Right atrium auricular region (tissue), 2 donors: Measurements from ENCODE around the gene ADCYAP1. TPM values are rescaled to one million over a fixed set of nuclear protein-coding genes. Genes with fewer than 3 reads are reported as not detected.

Experiments used
- DNase-seq: peaks from one replicate; pipeline ENCODE4 v3.0.0-alpha.2; 2019; ENCODE audit warnings: low spot score
- H3K27ac ChIP-seq, 2 donors: fragments of 200-600 bp; sonication (generic); 1 replicate in 1 of 2; 2 replicates in 1 of 2; pipeline ENCODE4 v1.5.1; 2016 to 2019
- H3K27me3 ChIP-seq, 2 donors: fragments of 200-600 bp; sonication (generic); one replicate each; pipeline versions ENCODE4 v1.5.1 to v1.6.0; 2017 to 2019
- H3K36me3 ChIP-seq: fragments of 200-600 bp; sonication (generic); one replicate; pipeline ENCODE4 v1.5.1; 2016
- H3K4me1 ChIP-seq, 2 donors: fragments of 200-600 bp; sonication (generic); one replicate each; pipeline versions ENCODE4 v1.5.1 to v1.6.0; 2017 to 2019
- H3K4me3 ChIP-seq, 2 donors: fragments of 200-600 bp; sonication (generic); 1 replicate in 1 of 2; 2 replicates in 1 of 2; pipeline ENCODE4 v1.5.1; 2017 to 2019; ENCODE audit warnings: mild to moderate bottlenecking in 1 of 2, moderate library complexity in 1 of 2
- H3K9me3 ChIP-seq, 2 donors: fragments of 200-600 bp; sonication (generic); one replicate each; pipeline ENCODE4 v1.5.1; 2019
- total RNA-seq, 2 donors: library from RNA; depleted of rRNA; stranded (reverse); fragments of >200 nt; gene quantifications; one replicate each; pipeline ENCODE4 v1.1.0, GENCODE V29; 2016
- TF ChIP-seq, protein P1 (sequence below), 2 donors: fragments of 200-600 bp; sonication (generic); IDR thresholded peaks; one replicate each; pipeline ENCODE4 v1.5.1; 2019; ENCODE audit warnings: antibody characterized with exemption in 2 of 2

ADCYAP1 gene
- total RNA-seq, 2 donors from 2014 or later: 0.41 to 2.6 TPM

DNA sequence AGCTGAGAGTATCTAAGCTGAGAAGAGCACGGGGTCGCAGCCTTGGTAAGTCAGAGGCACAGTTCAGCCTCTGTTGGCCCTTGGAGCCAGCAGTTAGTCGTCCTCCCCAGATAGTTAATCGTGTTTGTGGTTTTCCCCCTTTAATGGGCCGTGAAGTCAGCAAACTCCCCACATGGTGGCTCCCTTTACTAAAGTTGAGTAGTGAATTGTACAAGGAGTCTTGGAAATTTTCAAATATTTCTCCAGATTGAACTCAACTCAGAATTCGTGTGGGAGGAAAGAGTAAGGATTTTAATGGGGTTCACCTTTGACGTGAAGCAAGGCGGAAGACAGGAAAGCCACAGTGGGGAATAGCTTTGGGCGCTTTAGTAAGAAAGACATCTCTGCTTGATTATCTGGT, 2.4 kb upstream of the ADCYAP1 start:
- TF ChIP-seq, protein P1, sequence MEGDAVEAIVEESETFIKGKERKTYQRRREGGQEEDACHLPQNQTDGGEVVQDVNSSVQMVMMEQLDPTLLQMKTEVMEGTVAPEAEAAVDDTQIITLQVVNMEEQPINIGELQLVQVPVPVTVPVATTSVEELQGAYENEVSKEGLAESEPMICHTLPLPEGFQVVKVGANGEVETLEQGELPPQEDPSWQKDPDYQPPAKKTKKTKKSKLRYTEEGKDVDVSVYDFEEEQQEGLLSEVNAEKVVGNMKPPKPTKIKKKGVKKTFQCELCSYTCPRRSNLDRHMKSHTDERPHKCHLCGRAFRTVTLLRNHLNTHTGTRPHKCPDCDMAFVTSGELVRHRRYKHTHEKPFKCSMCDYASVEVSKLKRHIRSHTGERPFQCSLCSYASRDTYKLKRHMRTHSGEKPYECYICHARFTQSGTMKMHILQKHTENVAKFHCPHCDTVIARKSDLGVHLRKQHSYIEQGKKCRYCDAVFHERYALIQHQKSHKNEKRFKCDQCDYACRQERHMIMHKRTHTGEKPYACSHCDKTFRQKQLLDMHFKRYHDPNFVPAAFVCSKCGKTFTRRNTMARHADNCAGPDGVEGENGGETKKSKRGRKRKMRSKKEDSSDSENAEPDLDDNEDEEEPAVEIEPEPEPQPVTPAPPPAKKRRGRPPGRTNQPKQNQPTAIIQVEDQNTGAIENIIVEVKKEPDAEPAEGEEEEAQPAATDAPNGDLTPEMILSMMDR (IDR thresholded peaks at IDR 0.05): peak in 1 of 2 donors; percentile 21
- H3K4me3 ChIP-seq: no peak overlapping the region
- no peak overlapping the region for H3K27ac ChIP-seq
- no peaks in the 10 kb centered on the region for H3K9me3 ChIP-seq
- H3K36me3 ChIP-seq: no peaks in the 10 kb centered on the region
- no peak for DNase-seq
- H3K4me1 ChIP-seq: peaks cover 0 to 28% of the 10 kb centered on the region in 2 donors
- peaks cover 19 to 23% of the 10 kb centered on the region in 2 donors for H3K27me3 ChIP-seq

DNA sequence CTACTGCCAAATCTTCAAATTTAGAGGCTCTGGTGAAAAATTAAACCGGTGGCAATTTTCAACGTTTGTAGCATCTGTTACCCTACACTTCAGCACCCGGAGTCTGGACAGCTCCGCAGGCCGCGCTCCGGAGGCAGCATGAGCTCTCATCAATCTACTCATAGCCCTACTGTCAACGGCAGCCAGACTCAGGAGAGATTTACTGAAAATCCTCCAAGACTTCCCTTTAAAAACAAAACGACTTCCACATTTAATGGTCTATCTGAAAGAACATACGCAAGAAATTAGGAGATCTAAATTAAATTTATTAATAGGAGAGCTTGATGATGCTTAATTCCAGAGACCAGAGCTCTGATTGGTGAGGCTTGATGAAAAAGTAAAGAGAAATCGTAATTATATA, 970 bp upstream of the ADCYAP1 start:
- Histone ChIP-seq H3K4me1 (peaks cover 0 to 43% of the 10 kb centered on the region in 2 donors), H3K4me3 (no peak overlapping the region), H3K9me3 (no peaks in the 10 kb centered on the region), H3K27me3 (peaks cover 19 to 37% of the 10 kb centered on the region in 2 donors), H3K27ac (no peak overlapping the region), H3K36me3 (no peaks in the 10 kb centered on the region)
- TF ChIP-seq, protein P1 (IDR thresholded peaks at IDR 0.05): no peak
- DNase-seq: no peak

DNA sequence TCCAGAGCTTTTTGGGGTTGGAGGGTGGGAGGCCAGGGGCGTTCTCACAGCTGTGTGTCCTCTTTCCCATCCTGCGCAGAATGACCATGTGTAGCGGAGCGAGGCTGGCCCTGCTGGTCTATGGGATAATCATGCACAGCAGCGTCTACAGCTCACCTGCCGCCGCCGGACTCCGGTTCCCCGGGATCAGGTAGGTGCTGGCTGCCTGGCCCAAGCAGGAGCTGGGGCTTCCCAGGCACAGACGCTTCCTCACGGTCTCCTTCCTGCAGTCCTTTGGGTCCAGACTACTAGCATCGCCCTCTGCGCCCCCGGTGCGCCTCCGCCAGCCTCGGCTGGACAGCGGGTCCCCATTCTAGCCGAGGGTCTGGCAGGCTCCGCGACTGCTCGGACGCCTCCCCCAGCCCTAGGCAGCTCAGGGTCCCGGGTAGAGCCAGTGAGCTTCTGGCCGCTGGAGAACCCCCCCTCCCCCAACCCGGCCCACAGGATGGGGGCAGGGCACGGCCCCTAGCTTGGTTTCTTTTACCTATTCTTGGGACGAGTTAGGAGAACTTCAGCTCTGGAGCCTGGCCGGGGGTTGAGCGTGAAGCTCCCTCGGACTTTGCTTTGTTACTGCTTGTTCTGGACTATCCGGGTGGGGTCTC, 756 bp downstream of the ADCYAP1 start:
- no peak overlapping the region for H3K4me3 ChIP-seq
- DNase-seq: no peak
- peaks cover 0 to 51% of the 10 kb centered on the region in 2 donors for H3K4me1 ChIP-seq
- H3K27me3 ChIP-seq: peaks cover 25 to 44% of the 10 kb centered on the region in 2 donors
- TF ChIP-seq, protein P1 (IDR thresholded peaks at IDR 0.05): no peak
- H3K27ac ChIP-seq: no peak overlapping the region
- H3K9me3 ChIP-seq: no peaks in the 10 kb centered on the region
- H3K36me3 ChIP-seq: no peaks in the 10 kb centered on the region

DNA sequence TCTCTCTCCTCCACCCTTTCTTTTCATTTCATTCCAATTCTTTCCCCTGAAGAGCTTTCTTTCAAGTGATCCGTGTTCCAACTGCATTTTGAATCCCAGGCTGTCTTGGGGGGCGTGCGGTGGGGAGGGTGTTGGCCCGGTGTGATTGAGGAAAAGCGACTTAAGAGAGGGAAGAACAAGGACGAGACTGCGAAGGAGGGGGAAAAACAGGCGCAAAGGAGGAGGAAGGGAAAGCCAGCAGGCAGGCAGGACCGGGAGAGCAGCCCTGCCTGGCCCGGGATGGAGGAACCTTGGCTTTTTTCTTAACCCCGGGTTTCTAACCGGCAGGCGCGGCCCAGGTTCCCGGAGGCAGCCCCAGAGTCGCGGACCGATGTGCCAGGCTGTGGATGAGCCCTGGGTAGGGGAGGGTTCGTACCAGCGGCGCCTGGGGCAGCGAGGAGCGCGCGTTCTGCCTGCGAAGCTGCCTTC, 1.3 kb downstream of the ADCYAP1 start:
- no peaks in the 10 kb centered on the region for H3K36me3 ChIP-seq
- H3K4me3 ChIP-seq: no peak overlapping the region
- peaks cover 0 to 51% of the 10 kb centered on the region in 2 donors for H3K4me1 ChIP-seq
- peaks cover 25 to 44% of the 10 kb centered on the region in 2 donors for H3K27me3 ChIP-seq
- DNase-seq: no peak
- TF ChIP-seq, protein P1 (IDR thresholded peaks at IDR 0.05): no peak
- H3K27ac ChIP-seq: no peak overlapping the region
- no peaks in the 10 kb centered on the region for H3K9me3 ChIP-seq

DNA sequence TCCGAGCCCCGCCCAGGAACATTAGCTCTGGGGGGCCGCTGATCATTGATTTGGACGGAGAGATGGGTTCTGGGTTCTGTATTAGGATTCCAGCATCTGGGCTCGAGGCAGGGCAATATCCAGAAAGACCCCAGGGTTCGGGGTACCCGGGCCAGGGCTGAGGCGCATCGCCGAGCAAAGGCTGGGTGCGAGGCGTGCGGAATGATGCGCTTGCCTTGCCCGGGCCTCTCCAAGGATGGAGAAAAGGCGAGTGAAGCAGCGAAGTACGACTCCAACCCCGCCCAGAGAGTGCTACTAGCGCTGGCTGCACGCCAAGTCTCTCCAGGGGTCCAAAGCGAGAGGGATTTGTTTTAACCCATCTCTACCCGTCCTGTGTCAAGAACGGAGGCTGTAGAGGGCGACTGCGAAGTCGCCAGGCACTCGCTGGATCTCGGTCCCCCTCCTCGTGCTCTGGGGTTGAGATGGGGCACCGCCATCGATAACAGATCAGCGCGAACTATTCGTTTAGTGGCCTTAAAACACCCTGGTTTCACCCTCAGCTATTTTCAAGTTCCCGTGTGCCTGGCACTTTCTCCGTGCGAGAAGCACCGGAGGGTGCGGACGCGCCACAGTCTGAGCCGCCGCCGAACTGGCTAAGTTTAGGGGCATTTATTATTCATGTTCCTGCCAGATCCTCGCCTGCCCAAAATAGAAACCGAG, 1.9 kb downstream of the ADCYAP1 start:
- Histone ChIP-seq H3K36me3 (no peaks in the 10 kb centered on the region), H3K4me1 (peaks cover 0 to 51% of the 10 kb centered on the region in 2 donors), H3K27ac (no peak overlapping the region), H3K4me3 (peak overlapping the region in 1 of 2 donors; percentile 46), H3K9me3 (no peaks in the 10 kb centered on the region), H3K27me3 (peaks cover 25 to 44% of the 10 kb centered on the region in 2 donors)
- TF ChIP-seq, protein P1 (IDR thresholded peaks at IDR 0.05): no peak
- no peak for DNase-seq
